ENCODE results near the gene C11orf87.

Gene C11orf87

GRCh38 chr11:109424901-109425300 lies 2.9 kb downstream of the C11orf87 start:
- Histone ChIP-seq H3K36me3 (ENCODE audit: control insufficient read depth, insufficient read depth, low read length) (no peaks in the 10 kb centered on the region), H3K9me3 (ENCODE audit: control insufficient read depth, low read length) (no peaks in the 10 kb centered on the region), H3K4me3 (ENCODE audit: low read depth, low read length) (no peak overlapping the region), H3K4me2 (ENCODE audit: low read length) (no peak overlapping the region), H3K27ac (no peak overlapping the region), H3K4me1 (no peaks in the 10 kb centered on the region), H3K9ac (no peak overlapping the region), H3K79me2 (no peaks in the 10 kb centered on the region), H3K27me3 (ENCODE audit: control insufficient read depth, insufficient read depth, low read length) (no peaks in the 10 kb centered on the region), H2AFZ (no peak overlapping the region)
- no peak for TF ChIP-seq CTCF (IDR thresholded peaks at IDR 0.05)

- Histone ChIP-seq H3K4me1 (no peaks in the 10 kb centered on the region), H3K79me2 (no peaks in the 10 kb centered on the region), H3K9ac (no peak overlapping the region), H3K4me2 (ENCODE audit: low read length) (no peak overlapping the region), H3K4me3 (ENCODE audit: low read depth, low read length) (no peak overlapping the region), H2AFZ (no peak overlapping the region), H3K9me3 (ENCODE audit: control insufficient read depth, low read length) (no peaks in the 10 kb centered on the region), H3K27me3 (ENCODE audit: control insufficient read depth, insufficient read depth, low read length) (no peaks in the 10 kb centered on the region), H3K27ac (no peak overlapping the region), H3K36me3 (ENCODE audit: control insufficient read depth, insufficient read depth, low read length) (no peaks in the 10 kb centered on the region)
- TF ChIP-seq CTCF (IDR thresholded peaks at IDR 0.05) = no peak
Observed at GRCh38 chr11:109425554-109425953, 3.6 kb downstream of the C11orf87 start.

GRCh38 chr11:109426442-109427240 lies 4.7 kb downstream of the C11orf87 start:
- H3K9me3 ChIP-seq (ENCODE audit: control insufficient read depth, low read length) = no peaks in the 10 kb centered on the region
- H3K4me2 ChIP-seq (ENCODE audit: low read length) = no peak overlapping the region
- H3K4me1 ChIP-seq = no peaks in the 10 kb centered on the region
- H3K79me2 ChIP-seq = no peaks in the 10 kb centered on the region
- no peak overlapping the region for H3K9ac ChIP-seq
- no peak overlapping the region for H3K4me3 ChIP-seq (ENCODE audit: low read depth, low read length)
- H3K27ac ChIP-seq = no peak overlapping the region
- no peak overlapping the region for H2AFZ ChIP-seq
- H3K36me3 ChIP-seq (ENCODE audit: control insufficient read depth, insufficient read depth, low read length) = no peaks in the 10 kb centered on the region
- no peaks in the 10 kb centered on the region for H3K27me3 ChIP-seq (ENCODE audit: control insufficient read depth, insufficient read depth, low read length)
- TF ChIP-seq CTCF (IDR thresholded peaks at IDR 0.05) = no peak

- no peak for TF ChIP-seq CTCF (IDR thresholded peaks at IDR 0.05)
- Histone ChIP-seq H3K27me3 (ENCODE audit: control insufficient read depth, insufficient read depth, low read length) (no peaks in the 10 kb centered on the region), H3K36me3 (ENCODE audit: control insufficient read depth, insufficient read depth, low read length) (no peaks in the 10 kb centered on the region), H3K4me3 (ENCODE audit: low read depth, low read length) (no peak overlapping the region), H3K4me2 (ENCODE audit: low read length) (no peak overlapping the region), H2AFZ (no peak overlapping the region), H3K27ac (no peak overlapping the region), H3K4me1 (no peaks in the 10 kb centered on the region), H3K9me3 (ENCODE audit: control insufficient read depth, low read length) (no peaks in the 10 kb centered on the region), H3K9ac (no peak overlapping the region), H3K79me2 (no peaks in the 10 kb centered on the region)
Observed at GRCh38 chr11:109432105-109432504, 10.1 kb downstream of the C11orf87 start.

GRCh38 chr11:109433753-109434256 lies 11.8 kb downstream of the C11orf87 start:
- Histone ChIP-seq H3K36me3 (ENCODE audit: control insufficient read depth, insufficient read depth, low read length) (no peaks in the 10 kb centered on the region), H3K27me3 (ENCODE audit: control insufficient read depth, insufficient read depth, low read length) (no peaks in the 10 kb centered on the region), H3K27ac (no peak overlapping the region), H2AFZ (no peak overlapping the region), H3K4me1 (no peaks in the 10 kb centered on the region), H3K4me3 (ENCODE audit: low read depth, low read length) (no peak overlapping the region), H3K9me3 (ENCODE audit: control insufficient read depth, low read length) (no peaks in the 10 kb centered on the region), H3K79me2 (no peaks in the 10 kb centered on the region), H3K9ac (no peak overlapping the region), H3K4me2 (ENCODE audit: low read length) (no peak overlapping the region)
- no peak for TF ChIP-seq CTCF (IDR thresholded peaks at IDR 0.05)

Data from parathyroid adenoma (tissue), 2 donors.